GM12878 (cell line): ENCODE measurements around the gene ZP2. TPM values are rescaled to one million over a fixed set of nuclear protein-coding genes. Genes with fewer than 3 reads are reported as not detected.
A peak's percentile ranks its signal among the peaks of the same experiment; 100 is the strongest.

Source experiments
- ATAC-seq: fragments of 200-7000 bp; cut with Tn5 transposase; 3 replicates; pipeline ENCODE4 v1.9.1; 2020; ENCODE audit warnings: mild to moderate bottlenecking, moderate library complexity
- BruUV-seq: library from RNA; stranded (reverse); fragments of 400-500 nt; replicated peaks from 2 replicates; lab custom pipeline; 2021; lab: Mats Ljungman, UMichigan
- CTCF ChIA-PET: fragments of 300-600 bp; sonication (Branson Sonifier 250); formaldehyde crosslinking; extraction: SDS; loops from one replicate; lab custom pipeline; 2021; ENCODE audit warnings: inconsistent platforms; lab: Yijun Ruan, JAX
- POLR2A ChIA-PET: fragments of 350-600 bp; formaldehyde crosslinking; extraction: SDS; loops from one replicate; lab custom pipeline; 2021; ENCODE audit warnings: inconsistent platforms; lab: Charles Lee
- RAD21 ChIA-PET: fragments of 300-600 bp; sonication (Branson Sonifier 250); formaldehyde crosslinking; loops from one replicate; lab custom pipeline; 2023; ENCODE audit warnings: antibody characterized with exemption; ENCODE audit not compliant: unreplicated experiment; lab: Charles Lee
- SMC1A ChIA-PET: fragments of 300-600 bp; sonication (Branson Sonifier 250); formaldehyde crosslinking; loops from one replicate; lab custom pipeline; 2023; ENCODE audit not compliant: unreplicated experiment, uncharacterized antibody; lab: Charles Lee
- DNase-seq: peaks from one replicate; pipeline ENCODE4 v3.0.0-alpha.2; 2011; ENCODE audit warnings: low read depth, low spot score
- FAIRE-seq: peaks from 3 replicates; lab custom pipeline; 2011; peaks lifted over from hg19 to GRCh38; lab: Jason Lieb, UNC
- H2AFZ ChIP-seq: 2 replicates; pipeline ENCODE4 v1.6.0; 2011; ENCODE audit warnings: low read depth, low read length, control low read depth; ENCODE audit not compliant: control insufficient read depth
- H3K27ac ChIP-seq: 2 replicates; pipeline ENCODE4 v1.5.1; 2011; ENCODE audit warnings: control low read depth; ENCODE audit not compliant: control insufficient read depth, insufficient read depth
- H3K27me3 ChIP-seq, 2 experiments: replicated peaks in 1 of 2; 2 replicates each; pipeline versions ENCODE4 v1.6.0 to v1.6.1; 2011; ENCODE audit warnings: low read length in 1 of 2; ENCODE audit not compliant: control insufficient read depth in 2 of 2, insufficient read depth in 2 of 2
- H3K36me3 ChIP-seq, 2 experiments: 2 replicates each; pipeline ENCODE4 v1.5.1; 2011; ENCODE audit warnings: low read length in 1 of 2; ENCODE audit not compliant: control insufficient read depth in 2 of 2, insufficient read depth in 2 of 2
- H3K4me1 ChIP-seq: 2 replicates; pipeline ENCODE4 v1.6.1; 2011; ENCODE audit warnings: mild to moderate bottlenecking, low read length, moderate library complexity, mixed read lengths; ENCODE audit not compliant: control insufficient read depth, insufficient read depth
- H3K4me2 ChIP-seq: 2 replicates; pipeline ENCODE4 v1.6.0; 2011; ENCODE audit warnings: control low read depth; ENCODE audit not compliant: control insufficient read depth, insufficient read depth
- H3K4me3 ChIP-seq: fragments of 200-600 bp; sonication (generic); 2 replicates; pipeline ENCODE4 v1.5.1; 2016
- H3K79me2 ChIP-seq: 2 replicates; pipeline ENCODE4 v1.6.0; 2011; ENCODE audit warnings: low read length; ENCODE audit not compliant: control insufficient read depth, insufficient read depth
- H3K9ac ChIP-seq: 2 replicates; pipeline ENCODE4 v1.8.0; 2011; ENCODE audit warnings: low read length, control low read depth, mixed read lengths; ENCODE audit not compliant: control insufficient read depth, insufficient read depth
- H3K9me3 ChIP-seq: replicated peaks from 3 replicates; pipeline ENCODE4 v1.5.1; 2011; ENCODE audit warnings: mild to moderate bottlenecking, low read length; ENCODE audit not compliant: control insufficient read depth, insufficient read depth
- H4K20me1 ChIP-seq: 2 replicates; pipeline ENCODE4 v1.6.0; 2011; ENCODE audit not compliant: control insufficient read depth, insufficient read depth
- ATF3 ChIP-seq: IDR thresholded peaks from 2 replicates; pipeline ENCODE4 v1.6.1; 2011; ENCODE audit warnings: low read depth, mild to moderate bottlenecking, low read length, moderate library complexity, borderline replicate concordance; ENCODE audit errors: extremely low read depth
- BCL11A ChIP-seq: IDR thresholded peaks from 2 replicates; pipeline ENCODE4 v1.6.1; 2011; ENCODE audit warnings: low read depth, low read length
- BHLHE40 ChIP-seq, 2 experiments: fragments of 450-650 bp in 1 of 2; IDR thresholded peaks; 2 replicates each; pipeline ENCODE4 v1.6.1; 2011 to 2017; ENCODE audit warnings: low read depth in 2 of 2, borderline replicate concordance in 1 of 2, improper control_type of control experiment in 1 of 2, low read length in 1 of 2, mild to moderate bottlenecking in 1 of 2
- EGR1 ChIP-seq, 2 experiments: IDR thresholded peaks; 1 replicate in 1 of 2; 2 replicates in 1 of 2; pipeline ENCODE4 v1.6.1; 2011 to 2012; ENCODE audit warnings: low read depth in 2 of 2, low read length in 2 of 2, borderline replicate concordance in 1 of 2, mild to moderate bottlenecking in 1 of 2, moderate library complexity in 1 of 2
- IKZF1 ChIP-seq: fragments of 450-650 bp; conservative IDR thresholded peaks from 2 replicates; pipeline ENCODE4 v1.6.1; 2017; ENCODE audit warnings: antibody characterized with exemption, mild to moderate bottlenecking
- IKZF2 ChIP-seq, 2 experiments: fragments of 450-650 bp; IDR thresholded peaks; 2 replicates each; pipeline ENCODE4 v1.6.1; 2017; ENCODE audit warnings: mild to moderate bottlenecking in 2 of 2, moderate library complexity in 2 of 2
- MLLT1 ChIP-seq: fragments of 450-650 bp; IDR thresholded peaks from 2 replicates; pipeline ENCODE4 v1.6.1; 2016; ENCODE audit warnings: mild to moderate bottlenecking
- MXI1 ChIP-seq: fragments of 150-350 bp; IDR thresholded peaks from 2 replicates; pipeline ENCODE4 v1.6.1; 2011; ENCODE audit warnings: low read depth, mild to moderate bottlenecking, inconsistent platforms, low read length, improper control_type of control experiment
- NKRF ChIP-seq: fragments of 450-650 bp; conservative IDR thresholded peaks from 2 replicates; pipeline ENCODE4 v1.6.1; 2017; ENCODE audit warnings: mild to moderate bottlenecking, moderate library complexity
- POLR2A ChIP-seq: IDR thresholded peaks from 2 replicates; pipeline ENCODE4 v1.6.1; 2011; ENCODE audit warnings: low read depth, mild to moderate bottlenecking, low read length
- POLR2AphosphoS5 ChIP-seq: IDR thresholded peaks from 2 replicates; pipeline ENCODE4 v1.6.1; 2011; ENCODE audit warnings: mild to moderate bottlenecking, low read length, inconsistent platforms
- SRF ChIP-seq, 2 experiments: IDR thresholded peaks; 2 replicates each; pipeline ENCODE4 v1.6.1; 2011; ENCODE audit warnings: low read depth in 2 of 2, low read length in 2 of 2, mild to moderate bottlenecking in 1 of 2, moderate library complexity in 1 of 2
- WGBS: methylation state at CpG from one replicate; pipeline ENCODE4 v1.1.6; 2016; ENCODE audit warnings: low lambda C conversion rate; ENCODE audit not compliant: insufficient replicate concordance, insufficient coverage; ENCODE audit errors: missing lambda C conversion rate; 5-methylcytosine and 5-hydroxymethylcytosine counted together
- in situ Hi-C: fragments of 300-500 bp; cut with MboI; formaldehyde crosslinking; loops from 9 replicates; pipeline ENCODE4 v1.14.3; 2018; ENCODE audit warnings: mixed read lengths
- intact Hi-C: fragments of 100-400 bp; cut with micrococcal nuclease; formaldehyde crosslinking; loops from one replicate; pipeline ENCODE4 v1.14.2; 2022; ENCODE audit not compliant: unreplicated experiment
- polyA plus RNA-seq, 11 experiments: library from polyadenylated mRNA; depleted of rRNA in 4 of 11; unstranded in 6 of 11; stranded (reverse) in 5 of 11; fragments of >200 nt; fragmentation: Nextera tagmentation in 4 of 11; fragmentation: Illumina TruSeq in 1 of 11; extraction: Ambion mirVana in 4 of 11; extraction: Trizol in 1 of 11; gene quantifications; 1 replicate in 1 of 11; 2 replicates in 10 of 11; pipeline versions ENCODE4 v1.2.1 to v1.2.3, GENCODE V29; 2011 to 2016; ENCODE audit warnings: inconsistent platforms in 2 of 11, missing spikeins in 2 of 11, low read depth in 1 of 11
- total RNA-seq, 4 experiments: library from RNA; depleted of rRNA in 3 of 4; stranded (reverse); fragments of >200 nt in 3 of 4; fragmentation: Illumina TruSeq in 1 of 4; extraction: Trizol in 1 of 4; gene quantifications; 2 replicates each; pipeline versions ENCODE4 v1.2.1 to v1.2.3, GENCODE V29; 2013 to 2021

Gene ZP2
- total and polyA plus RNA-seq, 10 of the 15 experiments (the other 5 are each of a cell fraction or from before 2014, with no cell fraction given): 0.11 to 0.33 (median 0.16) TPM; not detected in 1

- TF ChIP-seq POLR2AphosphoS5: no peak
- peak; percentile 8 to 34; a peak in 1 of 4 replicates for TF ChIP-seq IKZF2 (IDR thresholded peaks at IDR 0.05)
- TF ChIP-seq BHLHE40 (IDR thresholded peaks at IDR 0.05; ENCODE audit: borderline replicate concordance in 1 of 2, low read depth in 2 of 2, low read length in 1 of 2): peak in 1 of 2 experiments; percentile 6; a peak in 1 of 4 replicates
- TF ChIP-seq MLLT1: 0 out of 2 replicates have a peak, but pooled peaks have one; percentile 13
- peak; percentile 49; the same call in 1 of the 2 replicates for TF ChIP-seq POLR2A
- TF ChIP-seq ATF3: no peak
- peak in 1 of 2 experiments; percentile 24; a peak in 1 of 3 replicates for TF ChIP-seq EGR1 (IDR thresholded peaks at IDR 0.05; ENCODE audit: borderline replicate concordance in 1 of 2, low read depth in 2 of 2, low read length in 2 of 2)
- peak; percentile 67; the same call in 1 of the 2 replicates for TF ChIP-seq NKRF
- peak; percentile 52; the same call in 1 of the 2 replicates for TF ChIP-seq MXI1
- TF ChIP-seq BCL11A: no peak
- peak; percentile 50; the same call in 1 of the 2 replicates for TF ChIP-seq IKZF1
- 0 out of 4 replicates have a peak, but pooled peaks of 1 of the 2 experiments have one; percentile 38 for TF ChIP-seq SRF (IDR thresholded peaks at IDR 0.05; ENCODE audit: low read depth in 2 of 2, low read length in 2 of 2)
- TF ChIP-seq, all 136 proteins: peak for 9
- no peaks in the 10 kb centered on the region for H4K20me1 ChIP-seq
- H2AFZ ChIP-seq: peak within 1 kb of the TSS; percentile 91
- in situ Hi-C loops (loop anchor here (10.0 kb wide), 1 partner anchor 1166 kb away; no protein-coding TSS in a partner anchor), intact Hi-C loops (loop anchor here (1.0 to 5.0 kb wide), 3 partner anchors 142 to 1164 kb away; no protein-coding TSS in a partner anchor)
- H3K9ac ChIP-seq: peak within 1 kb of the TSS; percentile 72
- H3K27ac ChIP-seq: peak within 1 kb of the TSS; percentile 42
- POLR2A ChIA-PET: interaction anchor here (0.6 to 1.4 kb wide), 7 partner anchors 11 to 1514 kb away, joined by 3 to 7 read pairs (median 3); no protein-coding TSS in a partner anchor
- H3K27me3 ChIP-seq: no peaks in the 10 kb centered on the region
- no peak for DNase-seq
- CTCF ChIA-PET: interaction anchor here (0.7 to 7.2 kb wide), 17 partner anchors 10 to 1529 kb away, joined by 3 to 90 read pairs (median 4); partner anchors contain the start of gene CRYM
- RAD21 ChIA-PET: interaction anchor here (0.8 to 3.9 kb wide), 6 partner anchors 10 to 144 kb away, joined by 3 to 45 read pairs (median 6); no protein-coding TSS in a partner anchor
- BruUV-seq: no TSS peak
- peaks cover 9% of the 10 kb centered on the region for H3K4me1 ChIP-seq
- no peaks in the 10 kb centered on the region; a peak in 1 of 4 replicates for H3K36me3 ChIP-seq
- no peak for FAIRE-seq
- no peaks in the 10 kb centered on the region for H3K9me3 ChIP-seq
- H3K4me3 ChIP-seq: peak within 1 kb of the TSS; percentile 84
- peaks cover 3% of the 10 kb centered on the region for H3K79me2 ChIP-seq
- 1% methylated on average over 57 of the region's 59 CpGs for WGBS
- SMC1A ChIA-PET: interaction anchor here (0.5 to 4.7 kb wide), 13 partner anchors 17 to 1142 kb away, joined by 3 to 56 read pairs (median 3); no protein-coding TSS in a partner anchor
- peak within 1 kb of the TSS; percentile 98 for H3K4me2 ChIP-seq
- ATAC-seq: peak; percentile 97
Observed at GRCh38 chr16:21158208-21159110, 52.9 kb downstream of the ZP2 start, which contains the start of gene LDAF1. Gene LDAF1, plus strand, starts transcription at chr16:21158674. Its CDS starts 2,509 bp downstream, at chr16:21161183.
